Measurements from ENCODE around the gene ALG12. TPM values are rescaled to one million over a fixed set of nuclear protein-coding genes. Genes with fewer than 3 reads are reported as not detected.
A peak's percentile ranks its signal among the peaks of the same experiment; 100 is the strongest.

The ALG12 gene
- total and polyA plus RNA-seq, 2 of the 13 experiments (the other 11 are each of a cell fraction or from before 2014, with no cell fraction given): 7.8 to 15.8 TPM

GRCh38 chr22:49936018-49936972 lies 18.1 kb upstream of the ALG12 start (continued):
- no peak for TF ChIP-seq ZNF280D (CRISPR knock-in tag; IDR thresholded peaks at IDR 0.05)
- TF ChIP-seq ZNF687 (CRISPR knock-in tag; IDR thresholded peaks at IDR 0.05): peak; percentile 76
- 0 out of 2 replicates have a peak, but pooled peaks have one; percentile 26 for TF ChIP-seq BCL3 (CRISPR knock-in tag; IDR thresholded peaks at IDR 0.05)
- peak; percentile 66; the same call in 1 of the 2 replicates for TF ChIP-seq KAT7 (CRISPR knock-in tag; IDR thresholded peaks at IDR 0.05; ENCODE audit: borderline replicate concordance)
- TF ChIP-seq CBFB (CRISPR knock-in tag; IDR thresholded peaks at IDR 0.05): 0 out of 2 replicates have a peak, but pooled peaks have one; percentile 51
- TF ChIP-seq TFE3 (CRISPR knock-in tag; IDR thresholded peaks at IDR 0.05): peak; percentile 96
- TF ChIP-seq ZXDC (CRISPR knock-in tag; IDR thresholded peaks at IDR 0.05): no peak
- peak; percentile 74 for TF ChIP-seq THAP11 (CRISPR knock-in tag; IDR thresholded peaks at IDR 0.05)
- no peak for TF ChIP-seq CEBPB (IDR thresholded peaks at IDR 0.05; ENCODE audit: borderline replicate concordance, low read depth, low read length)
- peak; percentile 58; the same call in 1 of the 2 replicates for TF ChIP-seq NR2F2 (IDR thresholded peaks at IDR 0.05; ENCODE audit: borderline replicate concordance, low read depth)
- TF ChIP-seq ZNF263 (CRISPR knock-in tag; IDR thresholded peaks at IDR 0.05): 0 out of 2 replicates have a peak, but pooled peaks have one; percentile 24
- TF ChIP-seq ZNF558 (CRISPR knock-in tag; IDR thresholded peaks at IDR 0.05; ENCODE audit: borderline replicate concordance): no peak
- 0 out of 2 replicates have a peak, but pooled peaks have one; percentile 48 for TF ChIP-seq MIXL1 (CRISPR knock-in tag; IDR thresholded peaks at IDR 0.05)
- TF ChIP-seq TBP (CRISPR knock-in tag; IDR thresholded peaks at IDR 0.05): no peak
- TF ChIP-seq ZNF446 (CRISPR knock-in tag; IDR thresholded peaks at IDR 0.05): no peak
